Natural killer cell (primary cell): Measurements from ENCODE around the gene PCBP3. TPM values are rescaled to one million over a fixed set of nuclear protein-coding genes. Genes with fewer than 3 reads are reported as not detected.

Experiments used
- ATAC-seq, 3 donors: fragments of 150-1000 bp in 2 of 3; fragments of 200-7000 bp in 1 of 3; cut with Tn5 transposase; 1 replicate in 1 of 3; 2 replicates in 2 of 3; pipeline ENCODE4 v1.10.0; 2021; ENCODE audit warnings: mild to moderate bottlenecking in 2 of 3, moderate library complexity in 2 of 3
- DNase-seq, 2 donors: peaks; one replicate each; pipeline versions ENCODE4 v3.0.0 to v3.0.0-alpha.2; 2013 to 2021; ENCODE audit warnings: mixed read lengths in 1 of 2
- H3K27ac ChIP-seq: one replicate; pipeline ENCODE4 v1.5.1; 2013; ENCODE audit warnings: mild to moderate bottlenecking, low read length
- H3K27me3 ChIP-seq: one replicate; pipeline ENCODE4 v1.6.1; 2013; ENCODE audit warnings: low read length; ENCODE audit not compliant: control insufficient read depth, insufficient read depth
- H3K36me3 ChIP-seq: one replicate; pipeline ENCODE4 v1.6.1; 2013; ENCODE audit warnings: low read length; ENCODE audit not compliant: control insufficient read depth, insufficient read depth
- H3K4me1 ChIP-seq: one replicate; pipeline ENCODE4 v1.6.1; 2013; ENCODE audit warnings: low read length; ENCODE audit not compliant: control insufficient read depth, insufficient read depth
- H3K4me3 ChIP-seq: one replicate; pipeline ENCODE4 v1.5.1; 2013; ENCODE audit warnings: low read length
- H3K9me3 ChIP-seq: one replicate; pipeline ENCODE4 v1.6.1; 2013; ENCODE audit warnings: low read length; ENCODE audit not compliant: control insufficient read depth, insufficient read depth
- H3K27ac Mint-ChIP-seq, 2 donors: one replicate each; pipeline ENCODE4 v1.8.0; 2022; ENCODE audit warnings: mild to moderate bottlenecking in 2 of 2, mixed read lengths in 2 of 2, moderate library complexity in 1 of 2
- H3K27me3 Mint-ChIP-seq, 2 donors: one replicate each; pipeline ENCODE4 v1.8.0; 2022; ENCODE audit warnings: low read depth in 2 of 2, mixed read lengths in 2 of 2
- H3K36me3 Mint-ChIP-seq: one replicate; pipeline ENCODE4 v1.8.0; 2022; ENCODE audit warnings: mixed read lengths
- H3K4me1 Mint-ChIP-seq, 2 donors: one replicate each; pipeline ENCODE4 v1.8.0; 2022; ENCODE audit warnings: mixed read lengths in 2 of 2
- H3K4me3 Mint-ChIP-seq: one replicate; pipeline ENCODE4 v1.8.0; 2022; ENCODE audit warnings: mild to moderate bottlenecking, moderate library complexity, mixed read lengths
- H3K9me3 Mint-ChIP-seq, 2 donors: one replicate each; pipeline ENCODE4 v1.8.0; 2022; ENCODE audit warnings: mixed read lengths in 2 of 2
- CTCF ChIP-seq: fragments of 200-600 bp; IDR thresholded peaks from one replicate; pipeline ENCODE4 v1.8.0; 2022; ENCODE audit warnings: antibody characterized with exemption
- WGBS: methylation state at CpG from one replicate; pipeline ENCODE4 v1.1.7; 2013; ENCODE audit warnings: missing lambda C conversion rate; ENCODE audit not compliant: insufficient coverage; 5-methylcytosine and 5-hydroxymethylcytosine counted together
- intact Hi-C: fragments of 100-400 bp; cut with micrococcal nuclease; formaldehyde crosslinking; loops from one replicate; pipeline ENCODE4 v1.14.2; 2022
- total RNA-seq, 4 donors: library from RNA; stranded (reverse); fragments of 120-200 nt in 1 of 4; gene quantifications; one replicate each; pipeline versions ENCODE4 v1.2.3 to v1.2.4, GENCODE V29; 2013 to 2022

The PCBP3 gene
- total RNA-seq, 3 donors from 2014 or later (not counting 1 experiment from before 2014, with no cell fraction given), result 0.50 to 3.0 (median 0.52) TPM

GRCh38 chr21:45963232-45963570 is 319.7 kb downstream of the PCBP3 start:
- intact Hi-C loops, result no loop called here
- Histone ChIP-seq H3K4me3 (no peak overlapping the region), H3K4me1 (no peaks in the 10 kb centered on the region), H3K27ac (no peak overlapping the region), H3K9me3 (peaks cover 10% of the 10 kb centered on the region), H3K36me3 (no peaks in the 10 kb centered on the region), H3K27me3 (peaks cover 5% of the 10 kb centered on the region)
- Mint-ChIP-seq H3K27ac (no peak overlapping the region), H3K27me3 (peaks cover 16 to 43% of the 10 kb centered on the region in 2 donors), H3K36me3 (peaks cover 8% of the 10 kb centered on the region), H3K4me3 (no peak overlapping the region), H3K9me3 (peaks cover 5 to 6% of the 10 kb centered on the region in 2 donors), H3K4me1 (peaks cover 0 to 5% of the 10 kb centered on the region in 2 donors)
- ATAC-seq (no peak), DNase-seq (no peak)
- WGBS, result 40% methylated on average over 1 of the region's 3 CpGs
- no peak for TF ChIP-seq CTCF

GRCh38 chr21:45964649-45965048 is 321.1 kb downstream of the PCBP3 start:
- H3K27me3 ChIP-seq, result peaks cover 2% of the 10 kb centered on the region
- TF ChIP-seq CTCF, result no peak
- Mint-ChIP-seq H3K27me3 (peaks cover 11 to 31% of the 10 kb centered on the region in 2 donors), H3K9me3 (peaks cover 5 to 6% of the 10 kb centered on the region in 2 donors), H3K4me1 (peaks cover 0 to 4% of the 10 kb centered on the region in 2 donors), H3K4me3 (no peak overlapping the region), H3K36me3 (peaks cover 8% of the 10 kb centered on the region), H3K27ac (no peak overlapping the region)
- H3K4me1 ChIP-seq, result no peaks in the 10 kb centered on the region
- ATAC-seq (no peak), DNase-seq (no peak)
- no peak overlapping the region for H3K4me3 ChIP-seq
- WGBS, result 35% methylated on average over 1 of the region's 1 CpG
- H3K36me3 ChIP-seq, result no peaks in the 10 kb centered on the region
- no peak overlapping the region for H3K27ac ChIP-seq
- intact Hi-C loops, result no loop called here
- H3K9me3 ChIP-seq, result peaks cover 10% of the 10 kb centered on the region

GRCh38 chr21:45965084-45965809 is 321.7 kb downstream of the PCBP3 start:
- no peak for TF ChIP-seq CTCF
- Histone ChIP-seq H3K4me1 (no peaks in the 10 kb centered on the region), H3K4me3 (no peak overlapping the region), H3K27ac (no peak overlapping the region), H3K9me3 (peaks cover 6% of the 10 kb centered on the region), H3K36me3 (no peaks in the 10 kb centered on the region), H3K27me3 (peaks cover 2% of the 10 kb centered on the region)
- H3K27me3 Mint-ChIP-seq, result peaks cover 13 to 31% of the 10 kb centered on the region in 2 donors
- DNase-seq, result no peak
- no peak overlapping the region for H3K4me3 Mint-ChIP-seq
- no peak overlapping the region for H3K27ac Mint-ChIP-seq
- WGBS, result 85% methylated on average over 4 of the region's 4 CpGs
- no peak for ATAC-seq
- intact Hi-C loops, result no loop called here
- peaks cover 8% of the 10 kb centered on the region for H3K36me3 Mint-ChIP-seq
- H3K4me1 Mint-ChIP-seq, result peaks cover 0 to 4% of the 10 kb centered on the region in 2 donors
- peaks cover 5 to 6% of the 10 kb centered on the region in 2 donors for H3K9me3 Mint-ChIP-seq
